GM23248 (cell line): ENCODE results near the gene LPP.

Source experiments
- EZH2 ChIP-seq: fragments of 200-600 bp; sonication (generic); IDR thresholded peaks from 2 replicates; pipeline ENCODE4 v1.6.1; 2018; ENCODE audit warnings: antibody characterized with exemption, mild to moderate bottlenecking; ENCODE audit not compliant: insufficient read depth, poor library complexity, severe bottlenecking
- EZH2phosphoT487 ChIP-seq: fragments of 200-600 bp; sonication (generic); IDR thresholded peaks from 2 replicates; pipeline ENCODE4 v1.6.1; 2018; ENCODE audit warnings: antibody characterized with exemption, moderate library complexity, mild to moderate bottlenecking, low read depth; ENCODE audit not compliant: insufficient read depth

DNA sequence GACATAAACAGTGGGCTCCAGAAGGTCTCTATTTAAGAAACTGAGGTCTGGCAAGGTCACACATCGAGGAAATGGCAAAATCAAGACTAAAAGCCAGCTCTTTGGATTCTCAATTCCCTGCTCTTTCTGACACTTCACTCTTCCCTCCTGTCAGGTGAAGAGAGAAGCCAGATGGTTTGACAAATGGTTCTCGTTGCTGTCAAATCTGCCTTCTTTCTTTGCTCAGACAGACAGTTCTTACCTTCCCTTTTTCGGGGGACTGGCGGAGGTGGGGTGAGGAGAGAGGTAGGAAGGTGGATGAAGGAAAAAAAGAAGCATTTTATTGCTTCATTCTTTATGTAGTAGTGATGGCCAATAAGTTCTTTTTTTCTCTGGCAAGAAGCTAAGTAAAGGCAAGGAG lies 133.4 kb downstream of the LPP start:
- no peak for TF ChIP-seq EZH2
- no peak for TF ChIP-seq EZH2phosphoT487
